T-helper 2 cell treated with Interferon-gamma antibody and Interleukin-4, amounts not matched to agents 5 μg/mL and 100 μg/mL, for 36 hours (primary cell): Measurements from ENCODE around the gene KRTAP10-4.
"Not testable (repeated sequence)": the region's sequence is repeated elsewhere in the genome, so short reads cannot be mapped to it uniquely, and the experiment has no call there.

Source experiments
- DNase-seq: peaks from one replicate; pipeline ENCODE4 v3.0.0; 2021; ENCODE audit warnings: low spot score
- H3K27ac Mint-ChIP-seq: one replicate; pipeline ENCODE4 v1.8.0; 2021; ENCODE audit warnings: mild to moderate bottlenecking, mixed read lengths
- H3K27me3 Mint-ChIP-seq: one replicate; pipeline ENCODE4 v1.8.0; 2021; ENCODE audit warnings: low read depth, mixed read lengths
- H3K36me3 Mint-ChIP-seq: one replicate; pipeline ENCODE4 v1.8.0; 2021; ENCODE audit warnings: low read depth, mixed read lengths
- H3K4me1 Mint-ChIP-seq: one replicate; pipeline ENCODE4 v1.8.0; 2021; ENCODE audit warnings: low read depth, mixed read lengths
- H3K4me3 Mint-ChIP-seq: one replicate; pipeline ENCODE4 v1.8.0; 2022; ENCODE audit warnings: mild to moderate bottlenecking, moderate library complexity, mixed read lengths
- H3K9me3 Mint-ChIP-seq: one replicate; pipeline ENCODE4 v1.8.0; 2021; ENCODE audit warnings: mixed read lengths

The KRTAP10-4 gene, protein sequence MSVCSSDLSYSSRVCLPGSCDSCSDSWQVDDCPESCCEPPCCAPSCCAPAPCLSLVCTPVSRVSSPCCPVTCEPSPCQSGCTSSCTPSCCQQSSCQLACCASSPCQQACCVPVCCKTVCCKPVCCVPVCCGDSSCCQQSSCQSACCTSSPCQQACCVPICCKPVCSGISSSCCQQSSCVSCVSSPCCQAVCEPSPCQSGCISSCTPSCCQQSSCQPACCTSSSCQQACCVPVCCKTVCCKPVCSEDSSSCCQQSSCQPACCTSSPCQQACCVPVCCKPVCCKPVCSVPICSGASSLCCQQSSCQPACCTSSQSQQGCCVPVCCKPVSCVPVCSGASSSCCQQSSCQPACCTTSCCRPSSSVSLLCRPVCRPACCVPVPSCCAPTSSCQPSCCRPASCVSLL

GRCh38 chr21:44573630-44574456, at the start of gene KRTAP10-4:
Gene KRTAP10-4, plus strand, starts transcription at chr21:44573729. Its CDS starts 30 bp downstream, at chr21:44573759.
- peaks cover 18% of the 10 kb centered on the region for H3K9me3 Mint-ChIP-seq
- not testable (repeated sequence) for H3K27ac Mint-ChIP-seq, DNase-seq, H3K36me3 Mint-ChIP-seq, H3K4me3 Mint-ChIP-seq, H3K27me3 Mint-ChIP-seq, H3K4me1 Mint-ChIP-seq

DNA sequence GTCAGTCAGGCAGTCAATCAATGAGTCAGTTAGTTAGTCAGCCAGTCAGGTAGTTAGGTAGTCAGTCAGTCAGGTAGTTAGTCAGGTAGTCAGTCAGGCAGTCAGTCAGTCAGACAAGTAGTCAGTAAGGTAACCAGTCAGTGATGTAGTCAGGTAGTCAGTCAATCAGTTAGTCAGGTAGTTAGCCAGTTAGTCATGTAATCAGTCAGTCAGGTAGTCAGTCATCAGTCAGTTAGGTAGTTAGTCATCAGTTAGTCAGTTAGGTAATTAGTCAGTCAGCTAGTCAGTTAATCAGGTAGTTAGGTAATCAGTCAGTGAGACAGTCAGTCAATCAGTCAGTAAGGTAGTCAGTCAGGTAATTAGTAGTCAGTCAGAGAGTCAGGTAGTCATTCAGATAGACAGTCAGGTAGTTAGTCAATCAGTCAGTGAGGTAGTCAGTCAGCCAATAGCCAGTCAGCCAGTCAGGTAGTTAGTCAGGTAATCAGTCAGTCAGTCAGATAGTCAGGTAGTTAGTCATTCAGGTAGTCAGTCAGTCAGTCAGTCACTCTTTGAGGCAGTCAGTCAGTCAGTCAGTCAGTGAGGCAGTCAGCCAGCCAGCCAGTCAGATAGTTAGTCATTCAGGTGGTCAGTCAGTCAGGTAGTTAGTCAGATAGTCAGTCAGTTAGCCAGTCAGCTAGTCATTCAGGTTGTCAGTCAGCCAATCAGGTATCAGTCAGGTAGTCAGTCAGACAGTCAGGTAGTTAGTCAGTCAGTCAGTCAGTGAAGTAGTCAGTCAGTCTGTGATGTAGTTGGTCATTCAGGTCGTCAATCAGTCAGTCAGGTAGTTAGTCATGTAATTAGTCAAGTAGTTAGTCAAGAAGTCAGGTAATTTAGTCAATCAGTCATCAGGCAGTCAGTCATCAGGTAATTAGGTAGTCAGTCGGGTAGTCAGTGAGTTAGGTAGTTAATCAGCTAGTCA, 48.8 kb upstream of the KRTAP10-4 start:
- Mint-ChIP-seq H3K27ac (no peak overlapping the region), H3K36me3 (no peaks in the 10 kb centered on the region), H3K9me3 (no peaks in the 10 kb centered on the region), H3K4me3 (no peak overlapping the region), H3K27me3 (no peaks in the 10 kb centered on the region), H3K4me1 (no peaks in the 10 kb centered on the region)
- DNase-seq, result no peak

DNA sequence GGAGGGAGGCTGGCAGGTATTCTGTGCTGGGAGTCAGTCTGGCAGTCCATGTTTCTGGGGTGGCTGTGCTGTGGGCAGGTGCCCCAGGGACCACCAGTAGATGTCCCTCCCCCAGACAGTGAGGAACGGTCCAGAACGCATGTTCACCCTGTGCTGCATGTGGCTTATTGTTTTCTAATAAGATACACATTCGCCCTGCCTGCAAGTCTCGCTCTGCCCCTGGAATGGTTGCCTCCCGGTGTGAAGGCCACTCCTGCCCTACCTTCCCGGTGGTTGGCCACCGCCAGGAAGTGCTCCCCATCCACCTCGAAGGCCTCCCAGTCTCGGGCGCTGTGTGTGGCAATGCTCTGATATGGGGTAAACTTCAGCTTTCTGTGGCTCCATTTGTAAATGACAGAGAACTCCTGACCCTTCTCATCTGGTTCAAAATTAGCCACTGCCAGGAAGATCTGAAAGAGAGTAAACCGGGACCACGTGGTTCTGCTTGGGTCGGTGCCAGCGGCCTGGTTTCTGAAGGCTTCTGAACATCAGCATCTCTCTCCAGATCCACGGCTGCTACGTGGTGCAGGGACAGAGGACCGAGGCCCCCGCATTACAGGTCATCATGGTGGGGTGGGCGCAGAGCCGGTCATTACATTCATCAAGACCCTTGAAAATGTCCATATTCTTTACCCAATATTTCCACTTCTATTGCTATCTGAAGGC, 48.0 kb upstream of the KRTAP10-4 start:
- H3K36me3 Mint-ChIP-seq, result no peaks in the 10 kb centered on the region
- no peaks in the 10 kb centered on the region for H3K4me1 Mint-ChIP-seq
- no peaks in the 10 kb centered on the region for H3K27me3 Mint-ChIP-seq
- H3K9me3 Mint-ChIP-seq, result no peaks in the 10 kb centered on the region
- H3K27ac Mint-ChIP-seq, result no peak overlapping the region
- no peak for DNase-seq
- H3K4me3 Mint-ChIP-seq, result no peak overlapping the region

GRCh38 chr21:44526096-44526997, 47.2 kb upstream of the KRTAP10-4 start:
- H3K27me3 Mint-ChIP-seq, result no peaks in the 10 kb centered on the region
- no peaks in the 10 kb centered on the region for H3K36me3 Mint-ChIP-seq
- no peak overlapping the region for H3K27ac Mint-ChIP-seq
- no peaks in the 10 kb centered on the region for H3K9me3 Mint-ChIP-seq
- no peak overlapping the region for H3K4me3 Mint-ChIP-seq
- no peak for DNase-seq
- H3K4me1 Mint-ChIP-seq, result no peaks in the 10 kb centered on the region

- Mint-ChIP-seq H3K4me1 (no peaks in the 10 kb centered on the region), H3K27me3 (no peaks in the 10 kb centered on the region), H3K4me3 (no peak overlapping the region), H3K9me3 (no peaks in the 10 kb centered on the region), H3K27ac (no peak overlapping the region), H3K36me3 (no peaks in the 10 kb centered on the region)
- DNase-seq, result no peak
Measured at GRCh38 chr21:44527156-44527982, 46.2 kb upstream of the KRTAP10-4 start.

DNA sequence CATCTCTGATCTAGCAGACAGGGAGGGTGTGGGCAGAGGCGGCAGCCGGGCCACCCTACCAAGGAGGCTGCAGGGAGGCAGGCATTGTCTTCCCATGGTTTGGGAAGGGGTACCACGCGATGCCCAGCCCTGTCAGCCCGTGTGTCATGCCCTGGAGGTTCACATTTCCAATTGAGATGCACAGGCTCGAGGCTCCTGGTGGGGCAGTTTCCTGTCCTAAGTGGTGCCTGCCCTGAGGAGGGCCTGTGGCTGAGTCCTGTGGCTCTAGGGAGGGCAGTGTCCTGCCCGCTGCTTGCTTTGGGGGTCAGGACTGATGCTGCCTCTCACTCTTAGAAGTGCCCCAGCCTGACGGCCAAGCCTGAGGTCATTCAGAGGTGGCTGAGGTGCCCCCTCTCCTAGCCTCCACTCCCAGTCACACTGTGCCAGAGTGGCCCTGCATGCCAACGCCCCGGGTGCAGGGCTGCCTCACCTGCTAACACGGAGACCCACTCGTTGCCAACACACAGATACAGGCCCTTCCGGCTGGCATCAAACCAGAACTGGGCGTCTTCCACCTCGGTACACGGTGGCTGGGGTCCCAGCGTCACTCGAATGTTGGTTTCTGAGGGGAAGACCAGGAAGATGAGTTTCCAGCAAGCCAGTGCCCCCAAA, 45.4 kb upstream of the KRTAP10-4 start:
- H3K27ac Mint-ChIP-seq, result no peak overlapping the region
- no peak overlapping the region for H3K4me3 Mint-ChIP-seq
- H3K36me3 Mint-ChIP-seq, result no peaks in the 10 kb centered on the region
- H3K4me1 Mint-ChIP-seq, result no peaks in the 10 kb centered on the region
- no peak for DNase-seq
- H3K27me3 Mint-ChIP-seq, result no peaks in the 10 kb centered on the region
- H3K9me3 Mint-ChIP-seq, result no peaks in the 10 kb centered on the region

- no peaks in the 10 kb centered on the region for H3K27me3 Mint-ChIP-seq
- H3K4me3 Mint-ChIP-seq, result no peak overlapping the region
- no peak overlapping the region for H3K27ac Mint-ChIP-seq
- DNase-seq, result no peak
- no peaks in the 10 kb centered on the region for H3K9me3 Mint-ChIP-seq
- no peaks in the 10 kb centered on the region for H3K36me3 Mint-ChIP-seq
- H3K4me1 Mint-ChIP-seq, result no peaks in the 10 kb centered on the region
Measured at GRCh38 chr21:44528634-44528995, 44.9 kb upstream of the KRTAP10-4 start.

GRCh38 chr21:44529011-44529421, 44.5 kb upstream of the KRTAP10-4 start:
- H3K9me3 Mint-ChIP-seq, result no peaks in the 10 kb centered on the region
- H3K4me3 Mint-ChIP-seq, result no peak overlapping the region
- no peaks in the 10 kb centered on the region for H3K4me1 Mint-ChIP-seq
- H3K27ac Mint-ChIP-seq, result no peak overlapping the region
- H3K36me3 Mint-ChIP-seq, result no peaks in the 10 kb centered on the region
- H3K27me3 Mint-ChIP-seq, result no peaks in the 10 kb centered on the region
- no peak for DNase-seq

GRCh38 chr21:44529503-44530125, 43.9 kb upstream of the KRTAP10-4 start:
- no peak for DNase-seq
- no peak overlapping the region for H3K27ac Mint-ChIP-seq
- no peaks in the 10 kb centered on the region for H3K27me3 Mint-ChIP-seq

DNA sequence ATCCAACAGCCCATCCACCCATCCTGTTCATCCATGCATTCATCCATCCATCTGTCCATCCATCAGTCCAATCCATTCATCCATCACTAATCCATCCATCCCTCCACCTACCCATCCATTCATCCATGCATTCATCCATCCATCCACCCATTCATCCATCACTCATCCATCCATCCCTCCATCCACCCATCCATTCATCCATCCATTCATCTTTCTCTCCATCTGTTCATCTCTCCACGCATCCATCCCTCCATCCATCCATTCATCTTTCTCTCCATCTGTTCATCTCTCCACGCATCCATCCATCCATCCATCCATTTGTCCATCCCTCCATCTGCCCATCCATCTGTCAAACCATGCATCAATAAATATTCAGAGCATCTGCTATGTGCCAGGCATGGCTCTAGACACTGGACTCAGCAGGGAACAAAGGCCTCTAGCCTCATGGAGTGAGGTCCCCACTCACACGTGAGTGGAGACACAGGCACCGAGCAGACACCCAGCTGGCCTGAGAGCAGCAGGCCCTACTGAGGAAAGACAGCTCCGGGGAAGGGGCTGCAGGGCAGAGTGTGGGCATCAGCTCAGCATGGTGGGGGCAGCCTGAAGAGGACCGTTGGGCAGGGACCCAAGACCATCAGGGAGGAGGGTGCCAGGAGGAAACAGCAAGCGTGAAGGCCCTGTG, 43.2 kb upstream of the KRTAP10-4 start:
- Mint-ChIP-seq H3K27ac (peak overlapping the region; percentile 38), H3K4me3 (no peak overlapping the region), H3K36me3 (no peaks in the 10 kb centered on the region), H3K4me1 (no peaks in the 10 kb centered on the region), H3K9me3 (no peaks in the 10 kb centered on the region), H3K27me3 (no peaks in the 10 kb centered on the region)
- DNase-seq, result no peak

More at GRCh38 chr21:44529503-44530125, 43.9 kb upstream of the KRTAP10-4 start:
- no peak overlapping the region for H3K4me3 Mint-ChIP-seq
- H3K9me3 Mint-ChIP-seq, result no peaks in the 10 kb centered on the region
- H3K36me3 Mint-ChIP-seq, result no peaks in the 10 kb centered on the region
- no peaks in the 10 kb centered on the region for H3K4me1 Mint-ChIP-seq
